Measurements from ENCODE around the gene CDC42.
A peak's percentile ranks its signal among the peaks of the same experiment; 100 is the strongest.

CDC42 gene

GRCh38 chr1:22132517-22133235 lies 80.2 kb downstream of the CDC42 start:
- DNase-seq = no peak

- DNase-seq = no peak
These were observed 80.9 kb downstream of the CDC42 start for GRCh38 chr1:22133247-22133930.

DNA sequence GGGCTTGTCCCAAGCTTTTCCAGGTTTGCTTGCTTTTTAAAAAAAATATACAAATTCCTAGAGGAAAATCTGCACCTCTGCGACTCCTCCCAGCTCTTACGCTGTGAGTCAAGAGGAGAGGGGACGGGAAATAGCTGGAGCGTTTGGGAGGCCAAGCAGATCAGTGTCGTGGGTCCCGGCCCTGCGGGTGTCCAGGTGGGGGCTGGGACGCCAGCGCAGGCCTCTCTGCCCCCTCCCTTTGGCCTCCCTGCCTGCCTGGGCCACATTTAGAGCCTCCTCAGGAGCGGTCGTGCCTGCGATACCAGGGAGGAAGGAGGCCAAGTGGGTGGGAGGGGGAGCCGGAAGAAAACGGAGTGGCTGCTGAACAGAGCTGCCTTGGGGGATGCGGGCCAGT lies 81.4 kb downstream of the CDC42 start:
- no peak for DNase-seq

- DNase-seq = no peak
These were observed 84.7 kb downstream of the CDC42 start for GRCh38 chr1:22137004-22137720.

DNA sequence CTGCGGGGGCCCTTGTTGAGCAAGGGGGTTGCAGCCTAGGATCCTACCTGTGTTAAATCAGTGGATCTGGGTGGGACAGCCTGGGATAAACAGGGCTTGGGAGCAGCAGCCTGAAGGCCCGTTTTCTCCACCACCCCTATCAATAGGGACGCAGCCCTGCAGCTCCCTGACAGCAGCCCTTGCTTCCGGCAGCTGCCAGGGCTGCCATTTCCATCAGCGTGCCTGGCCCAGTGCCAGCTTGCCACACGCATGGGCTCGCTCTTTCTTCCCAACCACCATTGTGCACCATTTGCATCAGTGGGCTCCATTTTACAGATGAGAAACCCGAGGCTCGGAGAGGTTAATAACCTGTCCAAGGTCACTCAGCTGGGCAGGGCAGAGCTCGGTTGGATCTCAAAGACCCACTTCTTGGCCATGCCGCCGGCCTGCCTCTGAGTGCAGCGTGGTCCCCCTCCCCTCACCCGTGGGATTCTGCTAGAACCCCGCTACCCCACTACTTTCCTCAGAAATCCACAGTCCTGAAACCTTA lies 86.6 kb downstream of the CDC42 start:
- DNase-seq = peak; percentile 34

- no peak for DNase-seq
These were observed 87.3 kb downstream of the CDC42 start for GRCh38 chr1:22139817-22140216.
